OCI-LY7 (cell line): ENCODE measurements around the gene PRKN. TPM values are rescaled to one million over a fixed set of nuclear protein-coding genes. Genes with fewer than 3 reads are reported as not detected.
A peak's percentile ranks its signal among the peaks of the same experiment; 100 is the strongest.

Experiments used
- BruUV-seq: library from RNA; stranded (reverse); fragments of 400-500 nt; replicated peaks from 2 replicates; lab custom pipeline; 2021; lab: Mats Ljungman, UMichigan
- CTCF ChIA-PET: fragments of 300-600 bp; sonication (Branson Sonifier 250); formaldehyde crosslinking; loops from one replicate; lab custom pipeline; 2022; ENCODE audit warnings: antibody characterized with exemption; ENCODE audit not compliant: unreplicated experiment; lab: Charles Lee
- POLR2A ChIA-PET: fragments of 300-600 bp; sonication (Branson Sonifier 250); formaldehyde crosslinking; loops from one replicate; lab custom pipeline; 2022; ENCODE audit warnings: antibody characterized with exemption; lab: Charles Lee
- DNase-seq: peaks from one replicate; pipeline ENCODE4 v3.0.0-alpha.2; 2015; ENCODE audit warnings: low spot score
- H2AFZ ChIP-seq: fragments of 200-600 bp; sonication (generic), shearing (Covaris generic); 2 replicates; pipeline ENCODE4 v1.6.1; 2014; ENCODE audit warnings: mild to moderate bottlenecking, antibody characterized with exemption, low read length, moderate library complexity
- H3K27ac ChIP-seq: fragments of 200-600 bp; sonication (generic); 2 replicates; pipeline ENCODE4 v1.5.1; 2014; ENCODE audit warnings: mixed run types, low read depth, mild to moderate bottlenecking, moderate library complexity, low read length, inconsistent platforms; ENCODE audit not compliant: poor library complexity, severe bottlenecking
- H3K36me3 ChIP-seq: fragments of 200-600 bp; sonication (generic); 2 replicates; pipeline ENCODE4 v1.6.1; 2014; ENCODE audit warnings: mild to moderate bottlenecking, antibody characterized with exemption, low read length, moderate library complexity, mixed read lengths; ENCODE audit not compliant: insufficient read depth
- H3K4me1 ChIP-seq: fragments of 200-600 bp; sonication (generic); 2 replicates; pipeline ENCODE4 v1.5.1; 2014; ENCODE audit warnings: mild to moderate bottlenecking, low read length; ENCODE audit not compliant: insufficient read depth, poor library complexity, severe bottlenecking
- H3K4me2 ChIP-seq: fragments of 200-600 bp; sonication (generic); 2 replicates; pipeline ENCODE4 v1.6.1; 2014; ENCODE audit warnings: mild to moderate bottlenecking, low read length
- H3K4me3 ChIP-seq: fragments of 200-600 bp; sonication (generic); 2 replicates; pipeline ENCODE4 v1.5.1; 2014; ENCODE audit warnings: mild to moderate bottlenecking, low read depth, low read length; ENCODE audit not compliant: poor library complexity, severe bottlenecking
- H3K79me2 ChIP-seq: fragments of 200-600 bp; sonication (generic); 2 replicates; pipeline ENCODE4 v1.6.1; 2016; ENCODE audit warnings: low read depth, mild to moderate bottlenecking, low read length, moderate library complexity, mixed read lengths; ENCODE audit not compliant: insufficient read depth
- H3K9me2 ChIP-seq: fragments of 200-600 bp; sonication (generic); 2 replicates; pipeline ENCODE4 v1.6.1; 2016; ENCODE audit warnings: mild to moderate bottlenecking, low read length, mixed read lengths; ENCODE audit not compliant: insufficient read depth
- H3K9me3 ChIP-seq: fragments of 200-600 bp; sonication (generic); 2 replicates; pipeline ENCODE4 v1.6.1; 2014; ENCODE audit warnings: mild to moderate bottlenecking, mixed run types, low read length, mixed read lengths
- H4K20me1 ChIP-seq: fragments of 200-600 bp; sonication (generic); 2 replicates; pipeline ENCODE4 v1.6.1; 2014; ENCODE audit warnings: mild to moderate bottlenecking, antibody characterized with exemption, low read length, moderate library complexity, mixed read lengths; ENCODE audit not compliant: insufficient read depth
- EZH2phosphoT487 ChIP-seq: fragments of 200-600 bp; sonication (generic); IDR thresholded peaks from 2 replicates; pipeline ENCODE4 v1.6.1; 2018; ENCODE audit warnings: low read depth, borderline replicate concordance, mild to moderate bottlenecking, mixed run types, antibody characterized with exemption, low read length, moderate library complexity, mixed read lengths
- intact Hi-C: fragments of 100-400 bp; cut with micrococcal nuclease; formaldehyde crosslinking; loops from one replicate; pipeline ENCODE4 v1.10.0; 2022; ENCODE audit not compliant: unreplicated experiment
- total RNA-seq, 2 experiments: library from RNA; depleted of rRNA in 1 of 2; stranded (reverse); fragments of >200 nt in 1 of 2; shearing (Covaris generic) in 1 of 2; gene quantifications; 2 replicates each; pipeline ENCODE4 v1.2.3, GENCODE V29; 2014 to 2022
- TF ChIP-seq, protein P1 (sequence below): fragments of 200-600 bp; sonication (generic); conservative IDR thresholded peaks from 2 replicates; pipeline ENCODE4 v1.5.1; 2014; ENCODE audit warnings: mild to moderate bottlenecking, antibody characterized with exemption, low read length, moderate library complexity, mixed read lengths

PRKN gene
- total RNA-seq, 2 experiments from 2014 or later, result 1.3 to 2.0 TPM

DNA sequence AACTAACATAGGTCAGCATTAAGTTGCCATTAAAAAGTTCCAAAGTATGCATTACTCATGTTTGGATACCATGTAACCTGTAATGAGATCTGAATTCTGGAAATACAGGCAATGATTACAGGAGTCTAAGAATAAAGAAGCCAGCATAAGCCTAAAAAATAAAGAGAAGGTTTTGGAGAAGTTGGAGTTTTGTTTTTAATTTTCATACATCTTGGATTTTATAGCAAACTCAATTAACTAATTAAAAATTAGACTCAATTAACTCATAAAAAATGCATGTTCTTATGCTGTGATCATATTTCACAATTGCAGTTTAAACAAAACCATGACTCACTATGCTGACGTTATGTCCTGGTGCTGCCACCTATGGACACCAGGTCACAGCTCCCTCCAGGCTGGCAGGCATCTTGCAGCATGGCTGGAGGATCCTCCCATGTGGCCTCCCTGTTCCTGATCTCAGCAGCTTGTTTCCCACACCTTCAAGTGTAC is 804.9 kb downstream of the PRKN start:
- TF ChIP-seq, protein P1, sequence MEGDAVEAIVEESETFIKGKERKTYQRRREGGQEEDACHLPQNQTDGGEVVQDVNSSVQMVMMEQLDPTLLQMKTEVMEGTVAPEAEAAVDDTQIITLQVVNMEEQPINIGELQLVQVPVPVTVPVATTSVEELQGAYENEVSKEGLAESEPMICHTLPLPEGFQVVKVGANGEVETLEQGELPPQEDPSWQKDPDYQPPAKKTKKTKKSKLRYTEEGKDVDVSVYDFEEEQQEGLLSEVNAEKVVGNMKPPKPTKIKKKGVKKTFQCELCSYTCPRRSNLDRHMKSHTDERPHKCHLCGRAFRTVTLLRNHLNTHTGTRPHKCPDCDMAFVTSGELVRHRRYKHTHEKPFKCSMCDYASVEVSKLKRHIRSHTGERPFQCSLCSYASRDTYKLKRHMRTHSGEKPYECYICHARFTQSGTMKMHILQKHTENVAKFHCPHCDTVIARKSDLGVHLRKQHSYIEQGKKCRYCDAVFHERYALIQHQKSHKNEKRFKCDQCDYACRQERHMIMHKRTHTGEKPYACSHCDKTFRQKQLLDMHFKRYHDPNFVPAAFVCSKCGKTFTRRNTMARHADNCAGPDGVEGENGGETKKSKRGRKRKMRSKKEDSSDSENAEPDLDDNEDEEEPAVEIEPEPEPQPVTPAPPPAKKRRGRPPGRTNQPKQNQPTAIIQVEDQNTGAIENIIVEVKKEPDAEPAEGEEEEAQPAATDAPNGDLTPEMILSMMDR, result peak; percentile 65
- TF ChIP-seq EZH2phosphoT487, result no peak
- Histone ChIP-seq H3K4me3 (no peak overlapping the region), H3K79me2 (no peaks in the 10 kb centered on the region), H3K9me3 (no peaks in the 10 kb centered on the region), H3K9me2 (no peaks in the 10 kb centered on the region), H4K20me1 (no peaks in the 10 kb centered on the region), H3K4me1 (no peaks in the 10 kb centered on the region), H3K4me2 (no peak overlapping the region), H3K36me3 (no peaks in the 10 kb centered on the region), H3K27ac (no peak overlapping the region), H2AFZ (no peak overlapping the region)
- ChIA-PET POLR2A (interaction anchor here (0.5 kb wide), 1 partner anchor 9 kb away, joined by 3 read pairs; no protein-coding TSS in a partner anchor), CTCF (no interaction called here)
- peak; percentile 26 for DNase-seq
- BruUV-seq, result no TSS peak
- intact Hi-C loops, result no loop called here

DNA sequence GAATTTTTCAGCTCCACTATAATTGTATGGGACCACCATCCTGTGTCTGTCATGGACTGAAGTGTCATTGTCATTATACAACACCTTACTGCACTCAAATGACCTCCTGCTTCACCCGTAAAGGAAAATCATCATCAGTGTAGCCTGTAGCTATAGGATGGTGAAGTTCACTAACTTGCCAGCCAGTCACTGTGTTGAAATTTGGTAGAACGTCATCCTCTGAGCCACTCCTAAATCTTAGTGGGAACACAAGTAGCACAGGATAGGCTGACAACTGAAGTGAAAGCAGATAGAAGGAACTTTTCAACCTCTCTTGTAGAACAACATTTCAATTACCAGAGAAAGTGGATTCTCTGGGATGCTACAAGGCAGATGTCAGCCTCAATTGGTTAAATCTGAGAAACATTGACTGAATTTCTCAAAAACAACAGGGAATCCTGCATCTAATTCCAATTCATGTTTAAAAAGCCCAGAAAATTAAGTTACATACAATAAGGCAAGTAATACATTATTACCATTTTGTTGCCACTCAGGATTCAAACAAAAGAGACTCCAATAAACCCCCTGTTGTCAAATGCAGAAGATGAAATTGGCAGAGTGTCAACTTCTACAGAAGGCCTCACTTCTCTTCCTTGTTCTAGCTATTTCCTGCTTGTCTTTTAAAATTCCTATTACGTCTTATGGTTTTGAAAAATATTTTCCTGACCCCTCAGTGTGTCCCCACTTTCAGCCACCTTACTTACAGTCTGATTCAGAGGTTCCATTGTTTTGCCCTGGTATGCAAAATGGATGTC is 805.8 kb downstream of the PRKN start:
- no peak for TF ChIP-seq EZH2phosphoT487
- TF ChIP-seq, protein P1, result no peak
- no peaks in the 10 kb centered on the region for H3K4me1 ChIP-seq
- no peaks in the 10 kb centered on the region for H3K79me2 ChIP-seq
- no peaks in the 10 kb centered on the region for H3K9me3 ChIP-seq
- POLR2A ChIA-PET, result interaction anchor here (1.1 kb wide), 1 partner anchor 133 kb away, joined by 3 read pairs; no protein-coding TSS in a partner anchor
- no peak overlapping the region for H3K4me3 ChIP-seq
- H3K27ac ChIP-seq, result no peak overlapping the region
- H3K9me2 ChIP-seq, result no peaks in the 10 kb centered on the region
- no peak for DNase-seq
- CTCF ChIA-PET, result no interaction called here
- no peak overlapping the region for H2AFZ ChIP-seq
- no TSS peak for BruUV-seq
- H3K4me2 ChIP-seq, result no peak overlapping the region
- intact Hi-C loops, result no loop called here
- H4K20me1 ChIP-seq, result no peaks in the 10 kb centered on the region
- no peaks in the 10 kb centered on the region for H3K36me3 ChIP-seq

DNA sequence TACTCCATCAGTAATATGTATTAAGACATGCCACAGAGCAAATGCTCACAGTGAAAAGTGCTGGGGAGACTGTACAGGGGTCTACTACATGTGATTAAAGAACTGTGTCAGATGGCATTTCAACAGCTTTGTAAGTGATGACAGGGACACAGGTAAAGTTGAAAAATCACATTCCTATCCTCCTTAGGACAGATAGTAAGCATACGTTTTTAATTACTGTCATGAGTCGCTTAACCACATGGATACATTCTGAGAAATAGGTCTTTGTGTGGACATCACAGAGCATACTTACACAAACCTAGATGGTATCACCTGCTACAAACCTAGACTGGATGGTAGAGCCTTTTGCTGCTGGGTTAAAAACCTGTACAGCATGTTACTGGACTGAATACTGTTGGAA is 807.9 kb downstream of the PRKN start:
- Histone ChIP-seq H3K4me1 (no peaks in the 10 kb centered on the region), H3K79me2 (no peaks in the 10 kb centered on the region), H3K4me3 (no peak overlapping the region), H3K36me3 (no peaks in the 10 kb centered on the region), H3K9me2 (no peaks in the 10 kb centered on the region), H3K4me2 (no peak overlapping the region), H4K20me1 (no peaks in the 10 kb centered on the region), H3K27ac (no peak overlapping the region), H3K9me3 (no peaks in the 10 kb centered on the region), H2AFZ (no peak overlapping the region)
- no peak for DNase-seq
- TF ChIP-seq EZH2phosphoT487, result no peak
- TF ChIP-seq, protein P1, result no peak
- ChIA-PET CTCF (no interaction called here), POLR2A (no interaction called here)
- no TSS peak for BruUV-seq
- intact Hi-C loops, result no loop called here
